Heart left ventricle (tissue), 16 donors: ENCODE data around the gene RGS6. TPM values are rescaled to one million over a fixed set of nuclear protein-coding genes. Genes with fewer than 3 reads are reported as not detected.

Experiments
- ATAC-seq, 4 donors: fragments of 200-7000 bp; cut with Tn5 transposase; one replicate each; pipeline ENCODE4 v1.9.1; 2020 to 2022; ENCODE audit warnings: moderate library complexity in 4 of 4, mild to moderate bottlenecking in 3 of 4, moderate number of reproducible peaks in 1 of 4
- DNase-seq, 5 donors: peaks; one replicate each; pipeline ENCODE4 v3.0.0-alpha.2; 2020
- H3K27ac ChIP-seq, 12 donors: fragments of 200-600 bp; sonication (generic) in 4 of 12; one replicate each; pipeline versions ENCODE4 v1.5.0 to v1.8.0; 2016 to 2022; ENCODE audit warnings: mild to moderate bottlenecking in 2 of 12
- H3K27me3 ChIP-seq, 9 donors: fragments of 200-600 bp; sonication (generic) in 2 of 9; one replicate each; pipeline versions ENCODE4 v1.5.1 to v1.8.0; 2016 to 2022; ENCODE audit warnings: mild to moderate bottlenecking in 3 of 9
- H3K36me3 ChIP-seq, 9 donors: fragments of 200-600 bp; sonication (generic) in 2 of 9; one replicate each; pipeline versions ENCODE4 v1.5.0 to v1.8.0; 2018 to 2022; ENCODE audit warnings: mild to moderate bottlenecking in 2 of 9
- H3K4me1 ChIP-seq, 12 donors: fragments of 200-600 bp; sonication (generic) in 4 of 12; one replicate each; pipeline versions ENCODE4 v1.5.0 to v1.8.0; 2016 to 2022; ENCODE audit warnings: mild to moderate bottlenecking in 3 of 12
- H3K4me3 ChIP-seq, 12 donors: fragments of 200-600 bp; sonication (generic) in 4 of 12; one replicate each; pipeline versions ENCODE4 v1.5.0 to v1.8.0; 2017 to 2022; ENCODE audit warnings: mild to moderate bottlenecking in 9 of 12, moderate library complexity in 4 of 12
- H3K9me3 ChIP-seq, 12 donors: fragments of 200-600 bp; sonication (generic) in 4 of 12; one replicate each; pipeline versions ENCODE4 v1.5.0 to v1.8.0; 2016 to 2022; ENCODE audit warnings: mild to moderate bottlenecking in 1 of 12
- POLR2A ChIP-seq, 2 donors: fragments of 450-650 bp; IDR thresholded peaks; one replicate each; pipeline ENCODE4 v1.6.1; 2017; ENCODE audit warnings: antibody characterized with exemption in 2 of 2, mild to moderate bottlenecking in 2 of 2, moderate library complexity in 2 of 2
- WGBS, 4 donors: extraction: QIAGEN DNeasy Blood & Tissue Kit in 2 of 4; methylation state at CpG; one replicate each; pipeline versions ENCODE4 v1.1.5 to v1.1.7; 2013 to 2018; 5-methylcytosine and 5-hydroxymethylcytosine counted together
- intact Hi-C, 10 donors: fragments of 100-400 bp; cut with DNase I; formaldehyde crosslinking; loops; one replicate each; pipeline versions ENCODE4 v1.11.1 to v1.14.2; 2022
- polyA plus RNA-seq, 2 donors: library from polyadenylated mRNA; stranded (reverse); fragments of 200-250 nt; gene quantifications; one replicate each; pipeline ENCODE4 v1.2.3, GENCODE V29; 2013
- total RNA-seq, 9 donors: library from RNA; depleted of rRNA in 2 of 9; stranded (reverse); fragments of >200 nt in 2 of 9; fragmentation: NEBNext Ultra II Directional in 3 of 9; extraction: Animal tissue kit (Norgen Biotek cat#: 25700) in 3 of 9; gene quantifications; one replicate each; pipeline versions ENCODE4 v1.1.0 to v1.2.4, GENCODE V29; 2016 to 2023
- TF ChIP-seq, protein P1 (sequence below), 12 donors: fragments of 200-600 bp; sonication (generic) in 4 of 12; IDR thresholded peaks; one replicate each; pipeline versions ENCODE4 v1.5.0 to v1.8.0; 2018 to 2022; ENCODE audit warnings: antibody characterized with exemption in 12 of 12, mild to moderate bottlenecking in 5 of 12
- donor health status: ischemic (EF 13 %, LVEDD 7.1; RV severe dilation, severe dysfunction).
- donor health status: healthy with polysubstance abuse.
- donor health status: DM: no; HTN: yes; CAD: no.
- donor health status: DM: no; HTN: no; CAD: no.
- donor health status: ischemic (EF 25% LVEDD 6.9; RV normal size, moderate dysfunction).
- donor health status: ischemic (EF 25% LVEDD 5.7; RV mildly dilated, moderate dysfunction).
- donor health status: healthy.
- donor health status: DM: yes; HTN: yes; CAD: no.
- donor health status: ischemic (EF 35%, LVEDD 5.7; RV mildly dilated, moderate dysfunction).
- donor health status: nonischemic (EF 11% LVEDD 7.7; RV severe dilation, severe dysfunction).
- donor health status: DM: yes; HTN: yes; CAD: no.
- donor health status: PGD.
- donor health status: ischemic (EF 29% LVEDD 5.4; RV normal size, mild dysfunction).
- donor health status: nonischemic (EF 23%, LVEDD 6.1; RV moderate dilation, normal function).

The RGS6 gene
- total and polyA plus RNA-seq, 11 donors = 1.3 to 25.4 (median 15.1) TPM

DNA sequence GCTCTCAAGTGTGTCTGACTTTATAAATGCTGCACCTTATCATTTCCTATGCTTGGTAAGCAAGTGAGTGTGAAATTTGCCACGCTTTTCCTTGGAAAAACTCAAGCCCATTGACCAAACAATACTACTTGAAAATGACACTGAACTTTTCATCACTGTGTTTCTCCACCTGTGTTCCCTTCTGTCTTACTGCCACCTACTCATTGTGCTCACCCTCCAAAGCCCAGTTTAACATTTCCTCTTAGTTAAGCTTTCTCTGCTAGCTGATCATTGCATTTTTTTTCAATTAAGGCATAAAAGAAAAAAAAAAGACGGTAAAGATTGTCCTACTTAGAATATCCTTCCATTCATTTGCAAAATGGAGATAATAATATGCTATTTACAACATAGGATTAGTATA is 516.0 kb downstream of the RGS6 start:
- Histone ChIP-seq H3K27ac (no peak overlapping the region), H3K36me3 (no peaks in the 10 kb centered on the region), H3K27me3 (no peaks in the 10 kb centered on the region), H3K4me1 (peaks cover 0 to 22% (median 0%) of the 10 kb centered on the region in 12 donors), H3K4me3 (no peak overlapping the region), H3K9me3 (no peaks in the 10 kb centered on the region)
- intact Hi-C loops = no loop called here
- ATAC-seq = no peak
- no peak for DNase-seq
- 71 to 90% (median 85%) methylated on average over 2 of the region's 2 CpGs for WGBS, 4 donors
- TF ChIP-seq POLR2A (IDR thresholded peaks at IDR 0.05) = no peak
- TF ChIP-seq, protein P1, sequence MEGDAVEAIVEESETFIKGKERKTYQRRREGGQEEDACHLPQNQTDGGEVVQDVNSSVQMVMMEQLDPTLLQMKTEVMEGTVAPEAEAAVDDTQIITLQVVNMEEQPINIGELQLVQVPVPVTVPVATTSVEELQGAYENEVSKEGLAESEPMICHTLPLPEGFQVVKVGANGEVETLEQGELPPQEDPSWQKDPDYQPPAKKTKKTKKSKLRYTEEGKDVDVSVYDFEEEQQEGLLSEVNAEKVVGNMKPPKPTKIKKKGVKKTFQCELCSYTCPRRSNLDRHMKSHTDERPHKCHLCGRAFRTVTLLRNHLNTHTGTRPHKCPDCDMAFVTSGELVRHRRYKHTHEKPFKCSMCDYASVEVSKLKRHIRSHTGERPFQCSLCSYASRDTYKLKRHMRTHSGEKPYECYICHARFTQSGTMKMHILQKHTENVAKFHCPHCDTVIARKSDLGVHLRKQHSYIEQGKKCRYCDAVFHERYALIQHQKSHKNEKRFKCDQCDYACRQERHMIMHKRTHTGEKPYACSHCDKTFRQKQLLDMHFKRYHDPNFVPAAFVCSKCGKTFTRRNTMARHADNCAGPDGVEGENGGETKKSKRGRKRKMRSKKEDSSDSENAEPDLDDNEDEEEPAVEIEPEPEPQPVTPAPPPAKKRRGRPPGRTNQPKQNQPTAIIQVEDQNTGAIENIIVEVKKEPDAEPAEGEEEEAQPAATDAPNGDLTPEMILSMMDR (IDR thresholded peaks at IDR 0.05) = no peak

DNA sequence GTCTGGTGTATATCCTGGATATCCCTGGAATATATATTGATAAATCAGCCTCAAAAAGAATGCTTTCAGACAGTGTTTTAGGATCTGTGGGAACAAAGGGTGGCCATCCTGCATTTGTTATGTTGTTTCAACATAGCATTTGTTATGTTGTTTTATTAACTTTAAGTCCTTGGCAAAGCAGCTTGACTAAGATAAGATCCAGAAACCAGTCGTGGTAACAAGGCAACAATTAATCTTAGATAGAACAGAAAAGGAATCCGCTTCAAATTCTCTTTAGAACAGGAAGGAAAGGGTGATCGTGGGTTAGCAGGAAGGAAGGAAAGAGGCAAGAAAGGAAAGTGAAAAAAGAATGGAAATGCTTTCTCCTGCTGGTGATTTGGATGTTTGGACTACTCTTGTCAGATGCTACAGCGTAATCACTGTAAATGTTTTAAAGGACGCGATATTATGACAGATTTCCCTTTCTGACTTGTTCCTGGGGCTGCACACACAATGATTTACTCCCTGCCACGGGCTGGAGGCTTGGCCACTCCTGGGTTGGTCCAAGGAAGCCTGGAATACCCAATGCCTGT is 518.3 kb downstream of the RGS6 start:
- 52 to 62% (median 57%) methylated on average over 7 of the region's 7 CpGs for WGBS, 4 donors
- ATAC-seq = no peak
- H3K27me3 ChIP-seq = no peaks in the 10 kb centered on the region
- DNase-seq = no peak
- no peaks in the 10 kb centered on the region for H3K9me3 ChIP-seq
- H3K27ac ChIP-seq = peak overlapping the region in 1 of 12 donors; percentile 45
- H3K4me1 ChIP-seq = peaks cover 0 to 17% (median 0%) of the 10 kb centered on the region in 12 donors
- H3K36me3 ChIP-seq = no peaks in the 10 kb centered on the region
- H3K4me3 ChIP-seq = no peak overlapping the region
- TF ChIP-seq POLR2A (IDR thresholded peaks at IDR 0.05) = no peak
- TF ChIP-seq, protein P1 (IDR thresholded peaks at IDR 0.05) = no peak
- intact Hi-C loops = no loop called here

DNA sequence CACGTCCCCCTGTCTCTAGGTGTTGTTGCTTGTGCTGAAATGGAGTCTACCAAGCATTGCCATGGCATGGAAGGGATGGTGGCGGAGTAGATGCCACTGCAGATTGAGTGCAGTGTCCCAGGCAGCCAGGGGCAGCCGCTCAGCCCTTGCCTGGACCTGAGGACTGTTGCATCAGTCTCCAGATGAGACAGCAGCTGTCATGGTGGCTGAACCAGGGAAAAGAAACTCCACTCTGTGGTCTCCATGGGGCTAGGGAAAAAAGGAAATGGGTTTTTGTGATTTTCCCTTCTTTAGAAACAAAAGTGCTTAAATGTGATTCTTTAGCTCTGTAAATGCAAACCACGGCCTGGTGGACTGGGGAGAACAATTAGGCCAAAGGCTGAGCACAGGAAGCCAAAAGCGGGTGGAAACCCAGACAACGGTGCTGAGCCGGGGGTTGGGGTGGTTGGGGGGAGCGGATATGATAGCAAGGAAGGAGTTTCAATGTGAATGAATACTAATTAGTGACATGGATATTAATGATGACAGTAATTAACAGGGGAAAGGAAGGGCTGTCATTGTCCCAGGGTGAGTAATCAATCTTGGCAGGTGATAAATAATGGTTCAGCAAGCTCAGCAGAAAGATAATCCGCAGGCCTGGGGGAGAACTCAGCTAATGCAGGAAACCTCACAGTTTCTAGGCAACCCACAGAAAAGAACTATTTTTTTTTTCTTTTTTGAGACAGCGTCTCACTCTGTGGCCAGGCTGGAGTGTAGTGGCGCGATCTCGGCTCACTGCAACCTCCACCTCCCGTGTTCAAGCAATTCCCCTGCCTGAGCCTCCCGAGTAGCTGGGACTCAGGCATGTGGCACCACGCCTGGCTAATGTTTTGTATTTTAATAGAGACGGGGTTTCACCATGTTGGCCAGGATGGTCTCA is 519.1 kb downstream of the RGS6 start:
- Histone ChIP-seq H3K4me3 (no peak overlapping the region), H3K9me3 (no peaks in the 10 kb centered on the region), H3K27ac (peak overlapping the region in 1 of 12 donors; percentile 46), H3K27me3 (no peaks in the 10 kb centered on the region), H3K36me3 (no peaks in the 10 kb centered on the region), H3K4me1 (peaks cover 0 to 17% (median 0%) of the 10 kb centered on the region in 12 donors)
- ATAC-seq (no peak), DNase-seq (no peak)
- WGBS, 4 donors = 60 to 72% (median 62%) methylated on average over 17 of the region's 17 CpGs
- intact Hi-C loops = no loop called here
- TF ChIP-seq POLR2A (IDR thresholded peaks at IDR 0.05) = no peak
- TF ChIP-seq, protein P1 (IDR thresholded peaks at IDR 0.05) = no peak

DNA sequence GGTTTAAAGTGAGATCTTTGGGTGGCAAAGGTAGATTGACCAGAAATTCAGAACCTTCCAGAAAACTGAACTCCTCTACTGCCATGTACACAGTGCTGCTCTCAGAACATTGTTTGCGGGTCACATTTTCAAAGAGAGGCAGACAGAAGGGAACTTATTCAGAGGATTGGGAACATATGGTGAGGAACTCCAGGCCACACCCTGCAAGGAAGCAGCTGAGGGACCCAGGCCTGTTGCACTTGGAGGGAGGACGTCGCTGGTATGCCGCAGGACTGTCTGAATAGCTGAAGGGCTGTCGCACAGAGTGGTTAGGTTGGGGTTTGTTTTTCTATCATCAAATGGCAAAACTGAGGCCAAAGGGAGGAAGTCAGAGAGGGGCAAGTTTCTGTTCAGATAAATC is 520.5 kb downstream of the RGS6 start:
- no peak for DNase-seq
- no peak for ATAC-seq
- WGBS, 4 donors = 89 to 92% (median 91%) methylated on average over 5 of the region's 5 CpGs
- Histone ChIP-seq H3K4me3 (no peak overlapping the region), H3K9me3 (no peaks in the 10 kb centered on the region), H3K27me3 (no peaks in the 10 kb centered on the region), H3K4me1 (peaks cover 0 to 17% (median 0%) of the 10 kb centered on the region in 12 donors), H3K27ac (no peak overlapping the region), H3K36me3 (no peaks in the 10 kb centered on the region)
- intact Hi-C loops = no loop called here
- no peak for TF ChIP-seq POLR2A (IDR thresholded peaks at IDR 0.05)
- TF ChIP-seq, protein P1 (IDR thresholded peaks at IDR 0.05) = no peak
